ENCODE data around the gene STK10.

- TF ChIP-seq, protein P1, sequence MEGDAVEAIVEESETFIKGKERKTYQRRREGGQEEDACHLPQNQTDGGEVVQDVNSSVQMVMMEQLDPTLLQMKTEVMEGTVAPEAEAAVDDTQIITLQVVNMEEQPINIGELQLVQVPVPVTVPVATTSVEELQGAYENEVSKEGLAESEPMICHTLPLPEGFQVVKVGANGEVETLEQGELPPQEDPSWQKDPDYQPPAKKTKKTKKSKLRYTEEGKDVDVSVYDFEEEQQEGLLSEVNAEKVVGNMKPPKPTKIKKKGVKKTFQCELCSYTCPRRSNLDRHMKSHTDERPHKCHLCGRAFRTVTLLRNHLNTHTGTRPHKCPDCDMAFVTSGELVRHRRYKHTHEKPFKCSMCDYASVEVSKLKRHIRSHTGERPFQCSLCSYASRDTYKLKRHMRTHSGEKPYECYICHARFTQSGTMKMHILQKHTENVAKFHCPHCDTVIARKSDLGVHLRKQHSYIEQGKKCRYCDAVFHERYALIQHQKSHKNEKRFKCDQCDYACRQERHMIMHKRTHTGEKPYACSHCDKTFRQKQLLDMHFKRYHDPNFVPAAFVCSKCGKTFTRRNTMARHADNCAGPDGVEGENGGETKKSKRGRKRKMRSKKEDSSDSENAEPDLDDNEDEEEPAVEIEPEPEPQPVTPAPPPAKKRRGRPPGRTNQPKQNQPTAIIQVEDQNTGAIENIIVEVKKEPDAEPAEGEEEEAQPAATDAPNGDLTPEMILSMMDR (IDR thresholded peaks at IDR 0.05; ENCODE audit: low read depth, low read length) = no peak
- no peak for TF ChIP-seq EZH2phosphoT487 (IDR thresholded peaks at IDR 0.05; ENCODE audit: low read depth)
Measured at GRCh38 chr5:171999100-171999499, 188.9 kb downstream of the STK10 start.

Measured in OCI-LY3 (cell line).